Measurements from ENCODE around the gene ABTB2.
A peak's percentile ranks its signal among the peaks of the same experiment; 100 is the strongest.

The ABTB2 gene

DNA sequence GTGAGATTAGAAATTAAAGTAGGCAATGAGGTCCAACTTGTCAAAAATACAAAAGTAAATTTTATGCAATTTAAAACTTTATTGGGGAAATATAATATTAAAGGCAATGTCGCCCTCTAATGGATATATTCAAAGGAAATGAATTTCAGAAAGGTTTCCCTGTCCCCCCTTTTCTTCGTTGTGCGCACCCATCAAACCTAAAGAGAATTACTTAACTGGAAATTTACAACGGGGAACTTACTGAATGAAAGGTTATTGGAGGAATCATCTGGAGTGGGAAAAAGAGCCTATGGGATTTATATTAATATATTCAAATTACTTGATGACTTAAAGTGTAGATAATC is 1.7 kb upstream of the ABTB2 start:
- DNase-seq: peak; percentile 48

DNA sequence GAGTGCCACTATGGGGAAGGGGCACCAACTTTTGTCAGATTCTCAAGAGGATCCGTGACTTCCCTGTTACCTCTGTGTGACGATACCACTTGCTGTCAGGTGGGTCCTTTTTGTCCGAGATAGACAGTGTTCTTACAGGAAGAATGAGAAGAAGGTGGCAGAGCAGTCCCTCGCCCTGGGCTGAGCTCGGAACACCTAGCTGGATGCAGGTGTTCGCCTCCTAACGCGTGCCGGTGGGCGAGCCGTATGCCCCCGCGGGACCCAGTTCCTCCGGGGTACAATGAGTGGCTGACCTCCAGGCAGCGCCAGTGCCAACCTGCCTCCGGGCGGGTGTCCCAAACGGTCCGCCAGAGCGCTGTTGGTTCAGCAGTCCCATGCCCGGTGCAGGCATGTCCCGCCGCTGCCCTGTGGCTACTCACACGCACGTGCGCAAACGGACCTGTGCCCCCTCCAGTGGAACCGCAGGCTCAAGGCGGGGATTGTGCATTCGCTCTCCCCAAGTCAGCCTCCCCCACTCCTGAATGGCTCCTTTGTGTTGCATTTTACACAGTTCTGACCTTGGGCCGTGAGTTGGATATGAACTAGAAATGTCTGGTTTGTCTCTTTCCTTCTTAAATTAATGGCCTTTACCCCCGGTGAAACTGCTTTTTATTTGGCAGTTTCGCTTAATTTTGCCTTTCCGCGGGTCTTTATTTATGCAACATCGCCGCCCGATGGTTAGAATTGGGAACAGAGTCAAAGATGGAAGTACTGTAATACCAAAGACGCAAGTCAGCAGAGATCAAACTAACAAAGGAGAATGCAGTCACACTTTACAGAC is 1.1 kb upstream of the ABTB2 start:
- DNase-seq: peak; percentile 82

DNA sequence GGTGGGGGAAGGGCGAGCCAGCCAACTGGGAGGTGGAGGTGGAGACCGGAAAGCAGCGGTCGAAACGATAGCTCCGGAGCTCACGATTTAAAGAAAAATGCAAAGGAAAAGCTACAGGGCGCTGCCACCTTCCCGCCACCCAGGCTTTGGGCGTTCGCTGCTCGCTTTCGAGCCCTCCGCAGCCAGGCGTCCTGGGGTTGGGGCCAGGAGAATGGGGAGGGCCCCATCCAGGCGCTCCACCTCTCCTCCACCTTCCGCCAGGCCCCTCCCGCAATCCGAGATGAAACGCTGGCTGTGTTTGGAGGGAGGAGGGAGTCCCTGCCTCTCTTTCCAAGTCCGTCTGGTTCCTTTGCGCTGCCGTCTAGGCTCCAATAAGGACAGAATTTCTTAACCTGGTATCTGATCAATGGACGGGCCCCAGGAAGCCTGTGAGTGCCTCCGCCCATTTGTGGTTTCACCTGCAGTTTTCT is 483 bp upstream of the ABTB2 start:
- peak; percentile 75 for DNase-seq

DNA sequence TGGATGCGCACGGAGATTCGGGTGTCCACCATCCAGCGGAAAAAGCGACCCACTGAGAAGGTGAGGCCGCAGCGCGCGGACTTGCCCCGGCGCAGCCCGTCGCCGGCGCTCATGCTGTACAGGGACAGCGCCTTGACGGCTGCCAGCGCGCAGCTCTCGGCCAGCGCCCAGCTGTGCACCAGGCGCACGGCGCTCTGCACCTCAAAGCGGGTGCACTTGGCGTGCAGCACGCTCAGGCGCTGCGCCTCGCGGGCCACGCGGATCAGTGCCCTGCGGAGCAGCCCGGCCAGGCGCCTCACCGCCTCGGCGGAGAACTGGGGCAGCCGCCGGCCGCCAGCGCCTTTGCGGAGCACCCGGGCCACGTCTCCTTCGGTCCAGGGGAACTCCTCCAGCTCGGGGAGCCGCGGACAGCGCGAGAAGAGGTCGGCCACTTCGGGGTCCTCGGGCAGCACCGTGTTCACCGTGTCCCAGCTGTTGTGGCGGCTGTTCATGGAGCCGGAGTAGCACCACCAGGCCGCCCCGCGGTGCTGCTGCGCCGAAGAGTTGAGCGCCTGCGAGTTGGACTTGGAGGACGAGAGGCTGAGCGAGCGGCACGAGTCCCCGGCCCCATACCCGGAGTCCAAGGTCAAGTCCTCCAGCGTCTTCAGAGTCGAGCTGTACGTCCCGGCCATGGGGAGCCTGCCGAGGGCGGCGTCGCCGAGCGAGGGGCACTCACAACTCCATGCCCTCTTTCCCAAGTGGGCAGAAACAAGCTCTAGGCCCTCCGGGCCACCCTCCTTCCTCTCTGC is 703 bp downstream of the ABTB2 start:
- peak; percentile 51 for DNase-seq

DNA sequence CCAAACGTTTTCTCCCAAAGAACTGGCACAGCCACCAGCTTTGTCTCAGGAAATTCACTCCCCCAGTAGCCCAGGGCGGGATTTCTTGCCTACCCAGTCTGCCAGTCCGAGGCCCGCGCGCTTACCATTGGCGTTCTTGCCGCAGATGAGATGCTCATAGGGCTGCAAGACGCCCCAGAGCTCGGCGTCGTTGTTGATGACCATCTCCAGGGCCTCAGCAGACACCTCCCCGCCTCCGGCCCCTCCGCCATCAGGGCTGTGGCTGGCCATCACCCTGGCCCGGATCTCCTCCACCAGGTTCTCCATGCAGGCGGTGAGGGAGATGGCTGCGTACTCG is 1.3 kb downstream of the ABTB2 start:
- DNase-seq: no peak

DNA sequence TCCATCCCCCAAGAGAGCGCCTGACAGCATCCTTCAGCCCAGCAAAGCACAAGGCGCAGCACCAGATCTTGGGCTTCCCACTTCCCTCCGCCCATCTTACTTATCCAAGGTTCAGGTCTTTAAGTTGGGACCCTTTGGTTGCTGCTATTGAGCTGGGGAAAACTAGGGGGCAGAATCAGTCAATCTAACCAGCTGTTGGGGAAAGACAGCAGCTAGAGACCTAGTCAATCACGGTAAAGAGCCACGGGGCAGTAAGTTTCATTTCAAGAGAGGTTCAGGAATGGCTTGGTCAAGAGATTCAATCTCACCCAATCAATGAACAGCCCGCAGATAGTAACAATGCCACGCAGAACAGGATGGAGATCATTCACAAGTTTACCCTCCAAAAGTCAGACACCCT is 1.7 kb downstream of the ABTB2 start:
- DNase-seq: no peak

DNA sequence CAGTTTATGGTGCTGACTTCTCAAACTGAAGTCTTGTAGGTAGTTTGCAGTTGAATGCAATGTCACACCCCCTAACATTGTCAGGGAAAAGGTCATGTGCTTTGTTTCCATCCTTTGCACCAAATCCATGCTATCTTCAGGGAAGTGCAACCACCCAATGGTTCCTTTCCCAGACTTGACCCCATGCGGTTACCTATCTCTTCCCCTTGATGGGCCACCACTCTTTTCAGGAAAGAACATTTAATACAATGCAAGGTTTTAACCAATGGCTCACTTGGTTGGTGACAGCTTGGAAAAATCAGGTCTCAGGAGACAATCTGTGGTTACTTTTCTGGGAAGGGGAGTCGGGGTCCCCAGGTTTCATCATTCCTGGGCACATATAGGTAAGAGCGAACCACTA is 2.1 kb downstream of the ABTB2 start:
- no peak for DNase-seq

DNA sequence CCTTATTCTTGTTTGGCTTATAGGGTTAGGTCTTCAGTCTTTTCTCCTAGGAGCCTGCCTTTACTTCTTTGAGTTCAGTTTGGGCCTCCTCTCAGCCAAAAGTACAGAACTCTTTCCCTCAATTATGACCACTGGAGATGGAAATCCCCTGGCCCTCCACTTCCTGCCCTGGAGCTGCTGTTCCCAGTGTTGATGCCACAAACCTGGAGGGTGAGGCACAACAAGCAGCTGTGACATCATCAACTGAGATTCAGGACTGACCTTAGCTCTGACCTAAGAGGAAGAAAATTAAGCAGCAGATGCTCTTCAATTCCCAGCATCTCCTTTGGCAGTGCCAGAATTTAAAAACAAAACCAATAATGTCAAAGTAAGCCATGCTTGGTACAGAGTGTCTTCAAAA is 3.0 kb downstream of the ABTB2 start:
- DNase-seq: no peak

DNA sequence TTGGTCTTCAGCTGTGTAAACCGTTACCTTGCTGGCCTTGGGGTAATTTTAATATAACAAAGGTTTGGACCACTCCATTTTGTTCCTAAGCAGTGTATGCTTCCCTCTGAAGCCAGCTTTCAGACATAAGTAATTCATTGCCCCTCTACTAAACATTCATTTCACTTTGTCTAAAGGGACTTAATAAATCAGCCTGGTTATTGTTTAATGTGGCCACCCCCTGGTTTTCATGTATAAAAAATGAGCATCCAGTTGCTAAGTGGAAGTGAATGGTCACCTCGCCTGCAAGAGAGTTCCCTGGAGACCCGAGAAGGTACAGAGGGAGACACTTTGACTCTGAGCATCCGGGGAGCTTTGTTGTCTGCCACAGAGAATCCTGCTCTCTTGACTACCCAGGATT is 3.9 kb downstream of the ABTB2 start:
- no peak for DNase-seq

DNA sequence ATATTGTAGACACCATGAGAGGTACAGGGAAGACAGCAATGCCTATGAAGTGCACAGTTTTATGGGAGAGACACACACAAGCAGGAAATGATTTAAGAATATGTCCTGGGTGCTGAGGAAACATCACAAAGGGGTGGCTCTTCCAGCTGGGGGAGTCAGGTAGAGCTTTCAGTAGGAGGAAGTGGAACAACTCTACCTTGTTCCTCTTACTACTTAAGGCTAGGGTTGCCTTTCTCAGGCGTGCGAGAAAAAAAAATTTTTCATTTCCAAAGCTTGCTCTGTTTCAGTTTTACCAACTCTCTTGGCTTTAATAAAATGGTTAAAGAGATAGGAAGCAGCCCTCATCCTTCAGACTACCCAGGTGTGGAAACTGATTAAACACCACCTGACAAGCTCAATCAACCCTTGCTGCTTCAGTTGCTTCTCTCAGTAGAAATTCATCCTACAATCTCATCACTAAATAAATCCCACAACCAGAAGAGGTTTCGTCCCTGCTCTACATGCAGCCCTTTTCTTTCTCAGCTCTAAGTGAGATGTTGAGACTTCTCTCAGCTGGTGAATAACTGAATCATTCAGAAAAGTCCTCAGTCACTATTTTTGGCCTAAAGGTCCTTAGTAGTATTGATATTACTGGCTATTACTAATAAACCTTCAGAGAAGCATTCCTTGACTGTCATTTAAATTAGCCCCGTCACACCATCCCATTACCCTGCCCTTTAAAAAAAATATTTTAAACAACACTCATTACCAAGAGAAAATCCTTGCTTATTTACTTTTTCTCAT is 5.9 kb downstream of the ABTB2 start:
- DNase-seq: no peak

DNA sequence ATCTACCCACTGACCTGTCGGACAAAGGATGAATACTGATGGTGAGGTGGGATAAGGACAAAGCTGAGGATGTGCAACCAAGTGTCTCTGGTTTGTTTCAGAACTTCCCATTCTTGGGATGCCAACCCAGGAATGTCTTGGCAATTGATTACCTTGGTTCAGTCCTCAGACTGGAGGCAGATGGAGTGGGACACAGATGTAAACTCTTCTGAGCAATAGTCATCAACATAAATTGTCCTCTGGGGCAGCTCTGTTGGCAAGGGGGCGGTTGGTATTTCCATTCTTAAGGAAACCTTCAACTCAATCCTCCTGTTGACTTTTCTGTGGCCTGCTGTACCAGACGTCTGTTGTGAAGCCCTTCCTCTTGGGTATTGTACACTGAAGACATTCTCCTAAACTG is 6.8 kb downstream of the ABTB2 start:
- no peak for DNase-seq

DNA sequence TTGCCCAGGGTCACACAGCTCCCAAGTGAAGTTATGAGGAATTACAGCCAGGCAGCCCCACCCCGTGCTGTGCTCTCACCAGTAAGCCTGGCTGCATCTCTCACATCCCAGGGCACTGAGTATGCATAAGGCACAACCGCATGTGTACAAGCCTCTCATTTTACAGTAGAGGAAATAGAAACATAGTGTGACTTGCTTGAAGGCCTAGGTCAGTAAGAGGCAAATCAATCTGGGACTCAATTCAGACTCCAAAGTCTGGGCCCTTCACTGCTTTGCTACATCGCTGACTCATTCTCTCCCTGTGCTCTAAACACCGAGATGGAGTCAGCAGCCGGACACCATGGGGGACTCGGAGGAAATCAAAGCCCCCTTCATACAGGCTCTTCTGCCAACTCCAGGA is 7.9 kb downstream of the ABTB2 start:
- DNase-seq: no peak

DNA sequence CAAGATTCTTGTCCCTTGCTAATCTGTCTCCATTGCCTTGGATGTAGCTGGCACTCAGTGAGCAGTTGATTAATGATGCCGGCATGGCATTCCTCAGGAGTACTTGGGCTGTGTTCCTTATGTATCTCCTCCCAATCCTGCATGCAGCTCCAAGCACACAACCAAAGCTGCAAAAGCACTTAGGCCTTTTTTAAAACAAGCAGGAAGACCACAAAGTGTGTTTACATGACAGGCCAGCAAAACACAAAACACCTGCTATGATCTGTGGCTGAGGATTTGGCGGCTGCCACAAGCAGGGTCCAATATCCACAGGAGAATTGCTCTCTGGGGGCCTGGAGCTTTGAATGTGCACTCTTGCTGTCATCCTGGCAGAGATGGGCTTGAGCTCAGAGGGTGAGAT is 8.9 kb downstream of the ABTB2 start:
- peak; percentile 34 for DNase-seq

DNA sequence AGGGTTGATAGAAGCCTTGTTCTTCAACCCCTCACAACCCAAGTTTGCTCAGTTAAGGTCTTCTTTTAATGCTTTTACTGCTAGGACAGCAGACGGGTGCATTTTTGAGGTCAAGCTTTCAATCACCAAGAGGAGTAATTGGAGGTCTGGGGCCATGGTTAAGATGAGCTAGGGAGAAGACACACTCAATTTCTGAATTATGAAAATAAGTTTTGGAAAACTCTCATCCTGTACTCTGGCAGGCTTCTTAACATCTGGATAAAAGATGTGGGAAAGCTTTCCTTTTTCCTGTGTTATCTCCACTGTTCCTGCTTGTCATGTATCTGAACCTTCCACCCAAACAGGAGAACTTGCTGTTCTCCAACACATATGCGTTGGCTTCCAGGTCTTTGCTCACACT is 9.7 kb downstream of the ABTB2 start:
- no peak for DNase-seq

DNA sequence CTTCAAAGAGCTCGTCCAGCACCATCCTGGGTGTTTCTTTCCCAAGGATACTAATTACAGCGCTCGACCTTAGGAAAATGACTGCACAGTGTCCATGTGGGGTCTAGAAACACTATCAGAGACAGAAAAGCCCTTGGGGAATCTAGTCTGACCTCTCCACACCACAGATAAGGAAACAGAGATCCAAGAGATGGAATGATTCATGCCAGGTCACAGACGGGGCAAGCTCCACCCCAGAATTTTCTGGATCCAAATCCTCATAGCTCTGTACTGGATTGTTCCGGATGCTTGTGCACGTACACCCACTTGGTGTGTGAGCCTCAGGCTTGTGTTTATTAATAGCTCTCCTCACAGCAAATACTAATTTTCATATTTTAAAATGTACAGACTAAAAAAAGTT is 11.3 kb downstream of the ABTB2 start:
- DNase-seq: no peak

DNA sequence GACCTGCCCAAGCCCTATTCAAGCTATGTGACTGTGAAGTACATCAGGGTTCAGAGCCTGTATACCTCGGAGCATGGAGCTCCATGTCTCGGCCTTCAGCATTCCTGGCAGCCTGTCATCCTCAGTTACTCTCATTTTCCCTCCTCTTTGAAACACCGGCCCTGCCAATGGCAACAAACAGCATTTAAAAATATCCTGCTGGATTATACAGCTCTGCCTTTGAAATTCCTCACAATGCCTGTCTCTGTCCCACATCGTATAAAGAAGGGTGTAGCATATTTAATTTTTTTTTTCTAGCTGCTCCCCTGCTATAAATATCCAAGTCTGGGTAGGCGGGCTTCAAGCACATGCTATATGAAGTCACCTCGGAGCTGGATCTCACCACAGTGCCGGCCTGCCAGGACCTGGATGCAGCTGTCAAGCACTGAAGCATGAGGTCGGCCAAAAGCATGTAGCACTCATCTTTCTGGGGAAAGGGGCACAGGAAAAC is 11.8 kb downstream of the ABTB2 start:
- no peak for DNase-seq

DNA sequence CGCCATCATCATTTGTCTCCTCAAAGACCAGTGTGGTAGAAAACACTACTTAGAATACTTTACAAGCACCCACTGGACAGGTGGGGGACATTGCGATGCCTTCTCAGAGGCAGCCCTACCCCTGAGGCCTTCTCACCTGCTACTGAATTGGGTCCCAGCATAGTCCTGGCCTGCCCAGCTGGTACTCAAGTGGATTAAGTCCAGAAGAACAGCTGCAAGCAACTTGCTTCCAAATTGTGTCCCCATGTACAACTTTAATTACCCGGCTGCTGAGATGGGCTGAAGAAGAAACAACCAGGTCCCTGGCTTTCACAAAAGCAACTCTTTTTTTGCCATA is 12.3 kb downstream of the ABTB2 start:
- DNase-seq: no peak

DNA sequence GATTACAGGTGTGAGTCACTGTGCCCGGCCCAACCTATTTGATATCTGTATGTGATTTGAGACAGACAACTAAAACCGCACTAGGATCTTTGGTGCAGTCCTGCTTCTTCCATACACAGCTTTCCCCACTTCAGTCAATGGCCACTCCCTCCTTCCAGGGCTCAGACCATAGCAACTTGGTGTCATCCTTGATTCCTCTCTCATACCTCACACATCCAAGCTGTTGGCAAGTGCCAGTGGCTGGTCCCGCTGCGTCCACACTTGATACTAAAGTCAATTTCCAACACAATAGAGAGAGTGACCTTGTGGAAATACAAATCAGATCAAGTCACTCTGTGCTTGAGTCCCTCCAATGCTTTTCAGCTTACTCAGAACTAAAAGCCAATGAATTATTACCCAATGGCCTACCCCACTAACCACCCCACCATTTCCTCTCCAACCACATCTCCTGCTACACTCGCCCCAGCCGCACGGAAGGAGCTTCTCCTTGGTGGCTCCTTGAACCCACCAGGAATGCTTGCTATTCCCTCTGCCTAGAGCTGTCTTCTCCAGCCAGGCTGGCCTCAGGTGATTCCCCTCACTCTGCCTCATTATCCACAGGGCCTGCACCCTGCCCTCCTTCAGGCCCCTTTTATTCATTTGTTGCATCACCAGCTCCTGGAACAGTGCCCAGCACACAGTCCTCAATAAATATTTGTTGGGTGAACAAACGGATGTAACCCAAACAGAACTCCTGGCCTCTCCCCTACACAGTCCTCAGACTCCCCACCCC is 12.9 kb downstream of the ABTB2 start:
- no peak for DNase-seq

DNA sequence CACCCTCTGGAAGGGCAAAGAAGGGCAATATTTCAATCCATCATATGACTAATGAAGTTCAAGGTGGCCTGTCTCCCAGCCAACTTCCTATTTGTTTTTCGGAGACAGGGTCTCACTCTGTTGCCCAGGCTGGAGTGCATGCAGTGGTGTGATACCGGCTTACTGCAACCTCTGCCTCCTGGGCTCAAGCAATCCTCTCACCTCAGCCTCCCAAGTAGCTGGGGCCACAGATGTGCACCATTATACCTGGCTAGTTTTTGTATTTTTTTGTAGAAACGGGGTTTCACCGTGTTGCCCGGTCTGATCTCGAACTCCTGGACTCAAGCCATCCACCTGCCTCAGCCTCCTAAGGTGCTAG is 13.4 kb downstream of the ABTB2 start:
- DNase-seq: no peak

DNA sequence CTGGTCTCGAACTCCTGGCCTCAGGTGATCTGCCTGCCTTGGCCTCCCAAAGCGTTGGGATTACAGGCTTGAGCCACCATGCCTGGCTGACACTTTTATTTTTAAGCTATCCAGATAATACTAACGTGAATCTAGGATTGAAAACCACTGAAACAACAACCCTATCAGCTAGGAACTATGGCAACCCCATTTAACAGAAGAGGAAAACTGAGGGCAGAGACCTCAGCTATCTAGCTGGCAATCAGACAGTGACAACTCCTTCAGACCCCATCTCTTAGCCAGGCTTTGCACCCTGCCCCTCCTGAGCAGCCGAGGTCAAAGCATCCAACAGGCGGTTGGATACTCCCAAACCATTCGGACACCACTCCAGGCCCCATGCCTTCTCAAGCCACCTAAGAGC is 14.1 kb downstream of the ABTB2 start:
- DNase-seq: no peak

DNA sequence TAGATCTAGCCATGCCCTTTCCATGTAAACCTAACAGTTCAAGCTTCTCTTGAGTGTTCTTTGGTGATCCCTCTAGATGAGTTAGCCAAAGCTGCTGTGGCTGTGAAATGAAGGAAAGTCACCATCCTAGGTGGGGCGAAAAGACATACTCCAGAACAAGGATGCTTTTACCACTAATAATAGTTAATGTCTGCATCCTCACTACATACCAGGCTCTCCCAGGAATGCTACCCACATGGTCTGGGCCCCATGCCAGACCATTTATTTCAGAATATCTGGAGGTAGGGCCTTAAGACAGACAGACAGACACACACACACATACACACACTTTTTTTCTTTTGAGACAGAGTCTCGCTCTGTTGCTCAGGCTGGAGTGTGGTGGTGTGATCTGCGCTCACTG is 14.7 kb downstream of the ABTB2 start:
- no peak for DNase-seq

DNA sequence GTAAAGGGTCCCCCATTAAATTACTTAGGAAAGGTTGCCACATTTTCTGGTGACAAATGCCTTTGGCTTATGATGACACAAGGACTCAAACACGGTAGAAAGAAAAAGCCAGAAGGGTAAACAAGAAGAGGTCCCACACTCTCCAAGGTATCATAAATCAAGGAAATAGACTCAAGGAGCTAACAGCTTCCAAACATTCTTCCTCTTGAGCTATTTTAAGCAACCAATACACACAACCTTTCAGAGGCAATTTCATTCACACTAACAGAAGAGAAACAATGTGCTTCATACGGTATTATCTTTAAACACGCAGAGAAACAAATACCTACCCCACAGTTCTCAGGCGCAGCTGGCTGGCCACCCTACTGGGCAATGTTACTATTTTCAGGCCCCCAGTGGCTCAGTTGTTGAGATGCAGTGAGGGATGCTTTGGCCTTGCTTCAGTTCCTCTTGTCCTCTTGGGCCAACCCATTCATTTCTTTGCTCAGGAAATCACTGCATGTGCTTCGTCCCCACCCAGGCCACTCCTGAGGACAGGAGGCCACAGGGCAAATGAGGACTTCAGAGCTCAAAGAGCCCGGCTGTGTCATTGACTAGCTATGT is 15.8 kb downstream of the ABTB2 start:
- DNase-seq: no peak

DNA sequence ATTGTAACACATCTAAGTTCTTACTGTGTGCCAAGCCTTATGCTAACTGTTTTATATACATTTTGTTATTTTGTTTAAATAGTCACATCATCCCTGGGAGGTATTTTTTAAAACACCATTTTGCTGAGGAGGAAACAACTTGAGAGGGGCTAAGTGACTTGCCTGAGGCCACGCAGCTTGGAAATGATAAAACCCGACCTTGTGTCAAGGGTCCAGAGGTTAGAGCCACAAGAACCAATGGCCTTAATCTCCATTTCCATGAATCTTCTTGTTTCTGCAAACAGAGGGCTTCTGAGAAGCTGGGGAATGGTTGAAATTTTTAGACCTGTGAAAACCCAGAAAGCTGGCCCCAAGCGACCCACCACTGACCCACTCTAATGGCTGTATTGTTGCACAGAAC is 16.7 kb downstream of the ABTB2 start:
- DNase-seq: no peak

Data from NCI-H526 treated with DMSO at 0.1 percent for 48 hours (cell line).